ENCODE data around the gene HDAC3.

Gene HDAC3

DNA sequence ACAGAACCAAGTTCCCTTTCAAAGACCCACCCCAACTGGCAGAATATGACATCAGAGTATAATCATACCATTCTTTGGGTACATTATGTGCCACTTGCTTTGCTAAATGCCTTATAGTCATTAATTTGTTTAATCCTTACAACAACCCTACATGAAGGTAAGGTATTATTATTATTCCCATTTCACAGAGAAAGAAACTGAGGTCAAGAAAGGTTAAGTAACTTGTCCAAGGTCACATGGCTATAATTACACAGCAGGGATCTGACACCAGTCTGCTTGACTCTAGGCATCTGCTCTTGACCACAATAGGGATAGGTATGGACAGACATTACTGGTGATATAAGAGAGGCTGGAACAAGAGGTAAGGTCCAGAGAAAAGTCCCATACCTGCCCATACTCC, 13.3 kb upstream of the HDAC3 start:
- no peak for FAIRE-seq
- DNase-seq (ENCODE audit: insufficient read length, low spot score), result no peak
- TF ChIP-seq POLR2A (IDR thresholded peaks at IDR 0.05; ENCODE audit: low read depth, low read length), result no peak

DNA sequence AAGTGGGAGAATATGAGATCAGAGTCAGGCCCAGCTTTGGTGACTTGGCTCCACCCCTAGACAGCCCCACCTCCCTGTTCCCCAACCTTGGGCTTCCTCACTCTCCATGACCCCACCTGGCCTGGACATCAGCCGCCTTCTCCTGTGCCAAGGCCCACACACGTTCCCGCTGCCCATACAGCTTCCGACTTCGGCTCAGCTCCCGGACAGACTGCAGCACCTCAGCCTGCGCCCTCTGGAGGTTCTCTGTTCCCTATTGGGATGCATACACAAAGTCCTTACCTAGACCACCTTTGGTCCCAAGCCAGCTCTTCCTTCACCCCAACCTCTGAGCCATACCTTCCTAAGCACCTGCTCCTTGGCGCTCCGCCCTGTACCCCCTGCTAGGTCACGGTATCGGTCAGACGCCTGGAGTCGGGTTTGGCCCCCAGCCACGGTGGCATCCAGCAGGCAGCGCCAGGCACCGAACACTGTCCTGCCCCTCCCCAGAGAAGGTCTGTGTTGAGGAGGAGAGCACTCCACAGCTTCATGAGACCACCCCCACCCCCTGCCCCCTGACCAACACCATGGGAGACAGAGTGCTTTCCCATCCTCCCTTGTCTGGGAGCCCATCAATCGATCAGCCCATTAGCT, 12.5 kb upstream of the HDAC3 start:
- DNase-seq (ENCODE audit: insufficient read length, low spot score) (no peak), FAIRE-seq (no peak)
- TF ChIP-seq POLR2A (IDR thresholded peaks at IDR 0.05; ENCODE audit: low read depth, low read length), result no peak

DNA sequence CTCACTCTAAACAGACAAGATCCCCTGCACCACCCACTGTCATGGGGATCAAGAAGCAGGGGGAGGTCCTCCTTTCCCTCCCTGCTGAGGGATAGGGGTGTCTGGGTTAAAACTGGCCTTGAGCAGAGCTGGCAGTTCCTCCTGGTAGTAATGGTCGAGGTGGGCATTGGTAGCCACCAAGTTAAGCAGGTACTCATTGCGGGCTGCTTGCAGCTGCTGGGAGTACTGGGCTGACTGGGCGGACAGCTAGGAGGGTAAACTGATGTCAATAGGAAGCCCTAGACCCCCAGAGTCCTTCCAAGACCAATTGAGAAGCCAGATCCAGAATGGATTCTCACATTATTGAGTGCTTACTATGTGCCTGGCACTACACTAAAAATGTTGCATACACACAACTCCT, 11.2 kb upstream of the HDAC3 start:
- DNase-seq (ENCODE audit: insufficient read length, low spot score) (no peak), FAIRE-seq (no peak)
- no peak for TF ChIP-seq POLR2A (IDR thresholded peaks at IDR 0.05; ENCODE audit: low read depth, low read length)

DNA sequence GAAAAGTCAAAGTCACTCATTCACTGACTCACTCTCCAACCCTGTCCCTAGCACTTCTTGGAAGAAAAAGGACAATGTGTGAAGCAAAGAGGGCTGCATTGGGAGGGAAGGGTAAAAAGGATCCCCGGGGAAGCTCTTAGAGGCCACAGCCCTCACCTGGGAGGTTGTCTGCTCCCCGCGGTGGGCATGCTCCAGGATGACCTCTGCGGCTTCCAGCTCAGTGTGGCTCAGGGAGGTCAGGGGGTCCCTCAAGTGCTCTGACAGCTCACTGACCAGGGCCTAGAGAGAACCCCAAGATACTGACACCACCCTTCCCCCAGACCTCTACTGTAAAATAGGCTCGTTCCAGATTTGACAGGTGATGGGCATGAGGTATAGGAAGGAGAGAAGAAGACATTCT, 10.6 kb upstream of the HDAC3 start:
- no peak for DNase-seq (ENCODE audit: insufficient read length, low spot score)
- no peak for FAIRE-seq
- TF ChIP-seq POLR2A (IDR thresholded peaks at IDR 0.05; ENCODE audit: low read depth, low read length), result no peak

DNA sequence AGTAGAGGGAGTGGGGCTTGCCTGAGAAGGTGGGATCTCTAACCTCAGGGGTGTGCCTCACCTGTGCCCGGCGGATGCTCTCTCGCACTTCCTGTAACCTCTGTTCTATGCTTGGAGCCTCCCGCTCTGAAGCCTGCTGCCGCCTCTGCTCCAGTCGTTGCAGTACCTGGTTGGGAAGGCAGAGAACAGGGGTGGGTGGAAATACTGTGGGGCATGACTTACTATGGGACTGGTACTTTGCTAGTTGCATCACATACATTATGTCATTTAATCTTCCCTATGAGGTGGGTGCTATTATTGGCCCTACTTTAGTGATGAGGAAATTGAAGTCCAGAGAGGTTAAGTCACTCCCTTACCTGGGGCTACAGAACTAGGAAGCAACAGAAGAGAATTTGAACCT, 9.4 kb upstream of the HDAC3 start:
- DNase-seq (ENCODE audit: insufficient read length, low spot score) (no peak), FAIRE-seq (no peak)
- no peak for TF ChIP-seq POLR2A (IDR thresholded peaks at IDR 0.05; ENCODE audit: low read depth, low read length)

DNA sequence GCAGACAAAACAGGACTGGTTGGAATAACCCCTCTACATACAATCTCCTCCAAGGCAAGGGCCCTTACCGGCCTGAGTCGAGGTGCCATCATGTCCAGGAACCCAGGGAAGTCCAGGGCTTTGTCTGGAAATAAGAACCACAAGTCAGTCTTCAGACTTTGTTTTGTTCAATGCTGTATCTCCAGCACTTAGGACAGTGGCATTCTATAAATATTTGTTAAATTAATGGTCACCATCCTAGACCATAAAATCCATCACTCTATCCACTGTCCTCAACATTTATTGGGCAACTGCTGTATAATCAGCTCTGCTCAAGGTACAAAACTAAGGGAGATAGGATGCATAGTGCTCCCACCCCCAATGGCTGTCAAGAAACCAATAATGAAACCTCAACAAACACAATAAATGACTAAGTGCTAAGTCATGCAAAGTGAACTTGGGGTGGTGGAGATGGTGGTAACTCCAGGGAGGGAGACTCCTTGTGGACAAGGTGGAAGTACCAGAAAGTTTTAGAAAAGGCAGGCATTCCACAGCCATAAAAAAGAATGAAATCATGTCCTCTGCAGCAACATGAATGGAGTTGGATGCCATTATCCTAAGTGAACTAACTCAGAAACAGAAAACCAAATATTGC, 5.1 kb upstream of the HDAC3 start:
- FAIRE-seq, result peak; percentile 6
- no peak for TF ChIP-seq POLR2A (IDR thresholded peaks at IDR 0.05; ENCODE audit: low read depth, low read length)
- peak; percentile 87 for DNase-seq (ENCODE audit: insufficient read length, low spot score)

DNA sequence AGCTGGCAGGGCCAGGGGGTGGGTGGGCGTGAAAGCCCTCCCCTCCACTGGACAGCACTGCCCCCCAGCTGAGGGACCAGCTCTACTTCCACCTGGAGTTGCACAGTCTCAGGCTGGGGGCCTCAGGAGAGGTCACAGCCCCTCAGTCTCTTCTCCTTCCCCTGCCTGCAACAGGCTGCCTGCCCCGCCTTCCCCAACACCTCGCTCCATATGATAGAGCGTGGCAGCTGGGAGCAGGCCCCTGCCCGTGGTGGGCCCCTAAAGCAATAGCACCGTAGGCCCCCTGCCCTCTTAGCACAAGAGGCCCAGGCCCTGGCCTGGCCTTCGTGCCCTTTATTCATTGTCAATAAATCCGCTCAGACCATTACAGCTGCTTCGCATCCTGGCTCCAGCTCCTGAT, 4.0 kb upstream of the HDAC3 start:
- no peak for TF ChIP-seq POLR2A (IDR thresholded peaks at IDR 0.05; ENCODE audit: low read depth, low read length)
- FAIRE-seq (no peak), DNase-seq (ENCODE audit: insufficient read length, low spot score) (no peak)

DNA sequence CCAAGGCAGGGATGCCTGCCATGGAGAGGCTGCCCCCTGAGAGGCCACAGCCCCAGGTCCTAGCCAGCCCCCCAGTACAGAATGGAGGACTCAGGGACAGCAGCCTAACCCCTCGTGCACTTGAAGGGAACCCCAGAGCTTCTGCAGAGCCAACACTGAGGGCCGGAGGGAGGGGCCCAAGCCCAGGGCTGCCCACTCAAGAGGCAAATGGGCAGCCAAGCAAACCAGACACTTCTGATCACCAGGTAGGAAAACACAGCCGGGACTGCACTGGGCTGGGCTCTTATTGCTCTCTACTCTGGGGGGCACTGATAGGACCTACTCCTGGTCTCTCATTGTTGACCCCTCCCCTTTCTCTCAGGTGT, 3.4 kb upstream of the HDAC3 start:
- DNase-seq (ENCODE audit: insufficient read length, low spot score) (no peak), FAIRE-seq (no peak)
- no peak for TF ChIP-seq POLR2A (IDR thresholded peaks at IDR 0.05; ENCODE audit: low read depth, low read length)

DNA sequence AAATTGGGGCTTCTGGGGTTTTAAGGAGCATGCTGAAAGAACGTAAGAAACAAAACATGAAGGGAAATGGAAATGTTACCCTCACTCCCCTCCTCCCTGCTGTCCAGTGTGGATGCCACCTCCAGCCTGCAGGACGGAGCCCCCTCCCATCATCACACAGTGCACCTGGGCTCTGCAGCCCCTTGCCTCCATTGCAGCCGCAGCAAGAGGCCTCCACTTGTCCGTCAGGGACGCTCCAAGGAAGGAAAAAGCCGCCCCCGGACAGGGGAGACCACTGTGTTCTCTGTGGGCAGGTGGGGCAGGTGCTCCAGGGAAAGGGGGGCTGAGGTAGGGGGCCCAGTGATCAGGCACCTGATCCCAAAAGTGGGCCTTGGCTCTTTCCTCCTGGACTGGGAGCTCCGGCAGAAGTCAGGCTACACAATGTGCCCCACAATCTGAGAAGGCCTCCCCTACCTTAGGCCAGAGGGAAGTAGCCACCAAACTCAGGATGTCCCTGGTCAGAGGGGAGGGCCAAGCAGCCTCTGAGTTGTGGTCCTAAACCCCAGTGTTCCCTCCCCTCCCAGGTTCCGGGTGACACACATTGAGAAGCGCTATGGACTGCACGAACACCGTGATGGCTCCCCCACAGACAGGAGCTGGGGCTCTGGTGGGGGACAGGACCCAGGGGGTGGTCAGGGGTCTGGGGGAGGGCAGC, 2.9 kb upstream of the HDAC3 start:
- TF ChIP-seq POLR2A (IDR thresholded peaks at IDR 0.05; ENCODE audit: low read depth, low read length), result no peak
- DNase-seq (ENCODE audit: insufficient read length, low spot score) (no peak), FAIRE-seq (no peak)

DNA sequence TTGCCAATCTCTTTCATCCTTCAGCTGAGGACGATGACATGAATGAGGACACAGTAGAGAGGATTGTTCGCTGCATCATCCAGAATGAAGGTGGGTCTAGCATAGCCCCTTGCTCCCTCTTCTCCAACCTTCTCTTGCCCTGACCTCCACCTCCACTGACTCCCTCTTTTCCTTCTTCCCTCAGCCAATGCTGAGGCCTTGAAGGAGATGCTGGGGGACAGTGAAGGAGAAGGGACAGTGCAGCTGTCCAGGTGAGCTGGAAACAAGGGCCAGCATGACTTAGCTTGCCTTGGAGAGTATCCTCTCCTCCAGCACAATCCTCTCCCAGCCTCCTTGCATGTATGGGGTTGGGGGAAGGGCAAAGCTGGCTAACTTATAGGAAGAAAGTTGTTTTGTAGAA, 2.1 kb upstream of the HDAC3 start:
- TF ChIP-seq POLR2A (IDR thresholded peaks at IDR 0.05; ENCODE audit: low read depth, low read length), result no peak
- no peak for DNase-seq (ENCODE audit: insufficient read length, low spot score)
- FAIRE-seq, result no peak

DNA sequence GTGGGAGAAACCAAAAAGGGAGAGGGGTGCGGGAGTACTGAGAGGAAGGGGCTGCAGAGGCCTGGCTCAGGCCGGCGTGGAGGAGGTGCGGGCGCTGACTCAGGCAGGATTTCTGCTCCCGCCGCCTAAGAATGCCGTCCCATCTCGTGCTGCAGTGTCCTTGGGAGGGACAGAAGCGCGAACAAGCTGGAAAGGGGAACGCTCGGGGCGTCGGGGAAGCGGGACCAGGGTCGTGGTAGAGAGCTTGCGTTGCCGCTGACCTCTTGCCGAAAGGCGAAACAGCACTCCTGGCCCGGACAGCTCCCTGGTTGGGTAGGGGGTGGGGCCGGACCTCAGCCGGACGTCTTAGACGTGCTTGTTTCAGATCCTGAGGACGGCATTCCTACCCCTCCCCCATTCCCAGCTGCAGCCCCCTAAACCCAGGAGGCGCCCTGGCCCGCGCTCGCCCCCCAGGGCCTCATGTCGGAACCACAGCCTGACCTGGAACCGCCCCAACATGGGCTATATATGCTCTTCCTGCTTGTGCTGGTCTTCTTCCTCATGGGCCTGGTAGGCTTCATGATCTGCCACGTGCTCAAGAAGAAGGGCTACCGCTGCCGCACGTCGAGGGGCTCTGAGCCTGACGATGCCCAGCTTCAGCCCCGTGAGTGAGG, 1.2 kb upstream of the HDAC3 start:
- no peak for FAIRE-seq
- TF ChIP-seq POLR2A (IDR thresholded peaks at IDR 0.05; ENCODE audit: low read depth, low read length), result no peak
- no peak for DNase-seq (ENCODE audit: insufficient read length, low spot score)

DNA sequence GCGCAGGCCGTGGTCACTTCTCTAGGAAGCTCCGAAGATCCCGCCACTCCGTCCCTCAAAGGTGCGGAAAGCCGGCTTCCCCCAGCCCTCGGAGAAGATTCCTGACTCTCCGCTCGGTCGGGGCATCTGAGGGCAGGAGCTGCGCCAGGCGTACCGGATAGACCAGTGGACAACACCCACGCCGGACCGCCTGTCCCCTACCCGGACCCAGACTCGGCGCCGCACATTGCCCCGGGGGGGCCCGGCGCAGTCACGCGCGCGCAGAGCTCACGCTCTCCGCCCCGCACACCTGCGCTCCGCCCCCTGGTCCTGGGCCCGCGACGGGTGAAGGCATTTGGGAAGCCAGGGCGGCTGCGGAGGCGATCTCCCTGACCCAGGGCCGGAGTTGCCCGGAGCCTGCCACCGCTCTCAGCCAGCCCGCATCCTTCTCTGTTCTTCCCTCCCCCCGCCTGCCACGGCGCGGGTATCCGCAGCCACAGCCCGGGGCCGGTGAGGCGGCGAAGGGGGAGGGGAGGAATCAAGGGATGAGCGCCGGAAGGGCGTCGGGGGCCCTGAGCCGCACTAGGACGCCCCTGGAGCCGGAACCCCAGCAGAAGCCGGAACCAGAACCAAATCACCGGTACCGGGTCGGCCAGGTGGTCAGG, 596 bp upstream of the HDAC3 start:
- DNase-seq (ENCODE audit: insufficient read length, low spot score), result peak; percentile 38
- TF ChIP-seq POLR2A (IDR thresholded peaks at IDR 0.05; ENCODE audit: low read depth, low read length), result no peak
- no peak for FAIRE-seq

DNA sequence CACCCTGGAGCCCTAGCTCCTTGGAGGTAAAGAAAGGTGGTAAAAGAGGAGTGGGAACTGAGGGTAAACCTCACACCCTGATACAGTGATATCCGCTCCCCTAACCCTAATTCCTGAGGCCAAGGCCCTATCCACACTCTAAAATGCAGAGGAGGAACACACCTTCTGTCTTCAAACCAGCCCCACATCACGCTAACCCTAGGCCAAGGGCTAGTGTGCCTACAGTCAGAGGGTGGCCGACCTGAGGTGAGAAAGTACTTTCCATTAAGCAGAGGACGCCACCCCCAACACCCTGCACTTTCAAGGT, 590 bp downstream of the HDAC3 start:
- no peak for FAIRE-seq
- no peak for DNase-seq (ENCODE audit: insufficient read length, low spot score)
- TF ChIP-seq POLR2A (IDR thresholded peaks at IDR 0.05; ENCODE audit: low read depth, low read length), result no peak

DNA sequence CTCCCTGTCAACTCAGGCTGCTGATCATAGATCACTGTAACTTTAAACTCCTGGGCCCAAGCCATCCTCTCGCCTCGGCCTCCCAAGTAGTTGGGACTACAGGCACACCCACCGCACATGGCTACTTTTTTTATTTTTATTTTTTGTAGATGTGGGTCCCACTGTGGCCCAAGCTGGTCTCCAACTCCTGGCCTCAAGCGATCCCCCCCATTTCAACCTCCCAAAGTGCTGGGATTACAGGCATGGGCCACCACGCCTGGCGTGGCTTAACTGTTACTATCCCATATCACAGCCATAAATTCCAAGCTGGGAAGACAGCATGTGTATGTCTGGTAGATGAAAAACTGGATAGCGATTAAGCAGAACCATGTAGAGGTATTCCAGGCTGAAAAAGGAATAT, 1.0 kb downstream of the HDAC3 start:
- TF ChIP-seq POLR2A (IDR thresholded peaks at IDR 0.05; ENCODE audit: low read depth, low read length), result no peak
- DNase-seq (ENCODE audit: insufficient read length, low spot score), result no peak
- no peak for FAIRE-seq
